ENCODE results near the gene PPM1F. TPM values are rescaled to one million over a fixed set of nuclear protein-coding genes. Genes with fewer than 3 reads are reported as not detected.
A peak's percentile ranks its signal among the peaks of the same experiment; 100 is the strongest.

PPM1F gene
- polyA plus RNA-seq, 2 of the 4 experiments (the other 2 are of a cell fraction), result 11.0 to 14.2 TPM

GRCh38 chr22:21982338-21982965, 29.8 kb upstream of the PPM1F start, which contains the start of gene TOP3B (continued):
- TF ChIP-seq USF2 (IDR thresholded peaks at IDR 0.05) (no peak), CHD2 (IDR thresholded peaks at IDR 0.05; ENCODE audit: low read length, partially characterized antibody) (peak; percentile 14), POLR2A (IDR thresholded peaks at IDR 0.05; ENCODE audit: low read length) (peak; percentile 82)

- 0% methylated on average over 2 of the region's 2 CpGs for WGBS (ENCODE audit: missing lambda C conversion rate)
- Histone ChIP-seq H3K9me3 (no peaks in the 10 kb centered on the region), H3K4me1 (peaks cover 9% of the 10 kb centered on the region; the same call in 1 of the 3 replicates), H3K27ac (peak overlapping the region; percentile 93 to 99), H3K4me2 (peak overlapping the region; percentile 96), H3K4me3 (peak overlapping the region; percentile 98)
- TF ChIP-seq HOXB13 (CRISPR knock-in tag; IDR thresholded peaks at IDR 0.05; ENCODE audit: low read depth), result no peak
- TF ChIP-seq ZNF302 (CRISPR knock-in tag; IDR thresholded peaks at IDR 0.05), result no peak
- TF ChIP-seq TFCP2L1 (CRISPR knock-in tag; IDR thresholded peaks at IDR 0.05), result no peak
- no peak for TF ChIP-seq MAFK (IDR thresholded peaks at IDR 0.05; ENCODE audit: partially characterized antibody)
- TF ChIP-seq RNF2 (IDR thresholded peaks at IDR 0.05; ENCODE audit: borderline replicate concordance, low read depth), result no peak
- TF ChIP-seq JUNB (IDR thresholded peaks at IDR 0.05), result no peak
- no peak for TF ChIP-seq E2F6 (IDR thresholded peaks at IDR 0.05; ENCODE audit: borderline replicate concordance, low read depth)
- CTCF ChIA-PET, result interaction anchor here (0.9 to 2.8 kb wide), 4 partner anchors 10 to 44 kb away, joined by 3 to 19 read pairs (median 4); no protein-coding TSS in a partner anchor
- DNase-seq (ENCODE audit: low read depth in 1 of 2, low spot score in 1 of 2) (no peak), ATAC-seq (no peak), FAIRE-seq (no peak)
- POLR2A ChIA-PET, result interaction anchor here (0.5 to 1.4 kb wide), 3 partner anchors 9 to 129 kb away, joined by 3 to 9 read pairs (median 3); no protein-coding TSS in a partner anchor
These were observed 29.2 kb upstream of the PPM1F start for GRCh38 chr22:21981874-21982273.

GRCh38 chr22:21980547-21980946, 27.9 kb upstream of the PPM1F start:
- TF ChIP-seq CBX8 (IDR thresholded peaks at IDR 0.05) (no peak), RARB (CRISPR knock-in tag; IDR thresholded peaks at IDR 0.05) (no peak), BHLHE40 (IDR thresholded peaks at IDR 0.05; ENCODE audit: low read depth, low read length) (no peak), HMGXB4 (CRISPR knock-in tag; IDR thresholded peaks at IDR 0.05; ENCODE audit: borderline replicate concordance) (no peak), EHF (CRISPR knock-in tag; IDR thresholded peaks at IDR 0.05) (no peak), RNF2 (IDR thresholded peaks at IDR 0.05; ENCODE audit: borderline replicate concordance, low read depth) (no peak), ZC3H11A (IDR thresholded peaks at IDR 0.05) (no peak), FOXS1 (CRISPR knock-in tag; IDR thresholded peaks at IDR 0.05) (no peak), FOSL2 (IDR thresholded peaks at IDR 0.05) (no peak), FOSL2 (CRISPR knock-in tag; IDR thresholded peaks at IDR 0.05) (no peak), CEBPB (IDR thresholded peaks at IDR 0.05) (no peak), JUN (IDR thresholded peaks at IDR 0.05) (no peak), MAFK (IDR thresholded peaks at IDR 0.05; ENCODE audit: partially characterized antibody) (no peak), ZFP36 (IDR thresholded peaks at IDR 0.05; ENCODE audit: borderline replicate concordance, partially characterized antibody) (no peak)
- H3K4me2 ChIP-seq, result no peak overlapping the region
- DNase-seq (ENCODE audit: low read depth in 1 of 2, low spot score in 1 of 2) (no peak), FAIRE-seq (no peak), ATAC-seq (no peak)
- ChIA-PET POLR2A (no interaction called here), CTCF (interaction anchor here (0.9 to 2.8 kb wide), 2 partner anchors 8 to 79 kb away, joined by 3 to 19 read pairs; no protein-coding TSS in a partner anchor)
- no peaks in the 10 kb centered on the region for H3K9me3 ChIP-seq
- H3K27ac ChIP-seq, result no peak overlapping the region
- peaks cover 9% of the 10 kb centered on the region; the same call in 1 of the 3 replicates for H3K4me1 ChIP-seq
- H3K4me3 ChIP-seq, result no peak overlapping the region
- WGBS (ENCODE audit: missing lambda C conversion rate), result 85% methylated on average over 7 of the region's 7 CpGs
